Measurements from ENCODE around the gene ROCK2. TPM values are rescaled to one million over a fixed set of nuclear protein-coding genes. Genes with fewer than 3 reads are reported as not detected.

The ROCK2 gene
- polyA plus RNA-seq, 1 donor (not counting 4 experiments of a cell fraction or from before 2014, with no cell fraction given): 12.6 TPM

GRCh38 chr2:11279398-11279797, 65.0 kb downstream of the ROCK2 start:
- dilution Hi-C loops (cut with MboI; ENCODE audit: extremely low pct_ligation_motif_present, low sequenced_read_pairs): no loop called here
- H3K79me2 ChIP-seq (ENCODE audit: control insufficient read depth, insufficient read depth, low read length): peaks cover 18% of the 10 kb centered on the region
- no peaks in the 10 kb centered on the region for H3K27me3 ChIP-seq (ENCODE audit: control insufficient read depth, extremely low read depth, insufficient read depth, low read length)
- H3K4me3 ChIP-seq (ENCODE audit: control insufficient read depth in 2 of 3, extremely low read depth in 1 of 3, insufficient read depth in 2 of 3, low read depth in 1 of 3, low read length in 3 of 3): no peak overlapping the region
- no peak overlapping the region for H3K4me2 ChIP-seq (ENCODE audit: control insufficient read depth, extremely low read depth, insufficient read depth, low read depth, low read length)
- H2AFZ ChIP-seq (ENCODE audit: control insufficient read depth, low read length): no peak overlapping the region
- H3K27ac ChIP-seq (ENCODE audit: control insufficient read depth, insufficient read depth, low read length): no peak overlapping the region
- DNase-seq (ENCODE audit: low read depth, low spot score) (no peak), FAIRE-seq (peak; percentile 60)
- TF ChIP-seq EZH2 (IDR thresholded peaks at IDR 0.05; ENCODE audit: low read length): no peak
- TF ChIP-seq, protein P1, sequence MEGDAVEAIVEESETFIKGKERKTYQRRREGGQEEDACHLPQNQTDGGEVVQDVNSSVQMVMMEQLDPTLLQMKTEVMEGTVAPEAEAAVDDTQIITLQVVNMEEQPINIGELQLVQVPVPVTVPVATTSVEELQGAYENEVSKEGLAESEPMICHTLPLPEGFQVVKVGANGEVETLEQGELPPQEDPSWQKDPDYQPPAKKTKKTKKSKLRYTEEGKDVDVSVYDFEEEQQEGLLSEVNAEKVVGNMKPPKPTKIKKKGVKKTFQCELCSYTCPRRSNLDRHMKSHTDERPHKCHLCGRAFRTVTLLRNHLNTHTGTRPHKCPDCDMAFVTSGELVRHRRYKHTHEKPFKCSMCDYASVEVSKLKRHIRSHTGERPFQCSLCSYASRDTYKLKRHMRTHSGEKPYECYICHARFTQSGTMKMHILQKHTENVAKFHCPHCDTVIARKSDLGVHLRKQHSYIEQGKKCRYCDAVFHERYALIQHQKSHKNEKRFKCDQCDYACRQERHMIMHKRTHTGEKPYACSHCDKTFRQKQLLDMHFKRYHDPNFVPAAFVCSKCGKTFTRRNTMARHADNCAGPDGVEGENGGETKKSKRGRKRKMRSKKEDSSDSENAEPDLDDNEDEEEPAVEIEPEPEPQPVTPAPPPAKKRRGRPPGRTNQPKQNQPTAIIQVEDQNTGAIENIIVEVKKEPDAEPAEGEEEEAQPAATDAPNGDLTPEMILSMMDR (optimal IDR thresholded peaks at IDR 0.05 in 1 of 3, IDR thresholded peaks at IDR 0.05 in 1 of 3, conservative IDR thresholded peaks at IDR 0.05 in 1 of 3; ENCODE audit: extremely low read depth in 1 of 3, insufficient read depth in 2 of 3, low read length in 3 of 3): no peak
- H3K9me3 ChIP-seq (ENCODE audit: control insufficient read depth, low read depth, low read length): no peaks in the 10 kb centered on the region
- H3K9me1 ChIP-seq (ENCODE audit: control insufficient read depth, extremely low read depth, insufficient read depth, low read length): no peaks in the 10 kb centered on the region
- H3K36me3 ChIP-seq (ENCODE audit: control insufficient read depth in 2 of 2, extremely low read depth in 1 of 2, insufficient read depth in 2 of 2, low read length in 2 of 2): peaks cover 3 to 6% of the 10 kb centered on the region in 2 experiments
- no peaks in the 10 kb centered on the region for H3K4me1 ChIP-seq (ENCODE audit: control insufficient read depth, extremely low read depth, insufficient read depth, low read length)
- no peaks in the 10 kb centered on the region for H4K20me1 ChIP-seq (ENCODE audit: control insufficient read depth, extremely low read depth, insufficient read depth, low read length)
- no peak overlapping the region for H3K9ac ChIP-seq (ENCODE audit: control insufficient read depth, extremely low read depth, insufficient read depth, low read length)

DNA sequence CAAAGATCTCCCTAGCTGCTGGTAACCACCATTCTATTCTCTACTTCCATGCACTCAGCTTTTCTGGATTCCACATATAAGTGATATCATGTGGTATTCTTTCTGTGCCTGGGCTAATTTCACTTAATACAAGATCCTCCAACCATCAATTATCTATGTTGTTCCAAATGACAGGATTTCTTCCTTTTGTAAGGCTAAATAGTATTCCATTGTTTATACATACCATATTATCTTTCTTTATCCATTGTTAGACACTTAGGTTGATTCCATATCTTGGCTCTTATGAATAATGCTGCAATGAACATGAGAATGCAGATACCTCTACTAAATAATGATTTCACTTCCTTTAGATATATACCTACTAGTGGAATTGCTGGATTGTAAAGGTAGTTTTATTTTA, 66.2 kb downstream of the ROCK2 start:
- dilution Hi-C loops (cut with MboI; ENCODE audit: extremely low pct_ligation_motif_present, low sequenced_read_pairs): no loop called here

More for the DNA sequence above, 66.2 kb downstream of the ROCK2 start:
- Histone ChIP-seq H3K27ac (ENCODE audit: control insufficient read depth, insufficient read depth, low read length) (no peak overlapping the region), H3K9me1 (ENCODE audit: control insufficient read depth, extremely low read depth, insufficient read depth, low read length) (no peaks in the 10 kb centered on the region), H4K20me1 (ENCODE audit: control insufficient read depth, extremely low read depth, insufficient read depth, low read length) (no peaks in the 10 kb centered on the region), H2AFZ (ENCODE audit: control insufficient read depth, low read length) (no peak overlapping the region), H3K36me3 (ENCODE audit: control insufficient read depth in 2 of 2, extremely low read depth in 1 of 2, insufficient read depth in 2 of 2, low read length in 2 of 2) (peaks cover 0 to 6% of the 10 kb centered on the region in 2 experiments), H3K9me3 (ENCODE audit: control insufficient read depth, low read depth, low read length) (no peaks in the 10 kb centered on the region), H3K79me2 (ENCODE audit: control insufficient read depth, insufficient read depth, low read length) (peaks cover 26% of the 10 kb centered on the region), H3K4me1 (ENCODE audit: control insufficient read depth, extremely low read depth, insufficient read depth, low read length) (no peaks in the 10 kb centered on the region), H3K4me2 (ENCODE audit: control insufficient read depth, extremely low read depth, insufficient read depth, low read depth, low read length) (no peak overlapping the region), H3K4me3 (ENCODE audit: control insufficient read depth in 2 of 3, extremely low read depth in 1 of 3, insufficient read depth in 2 of 3, low read depth in 1 of 3, low read length in 3 of 3) (no peak overlapping the region), H3K9ac (ENCODE audit: control insufficient read depth, extremely low read depth, insufficient read depth, low read length) (no peak overlapping the region), H3K27me3 (ENCODE audit: control insufficient read depth, extremely low read depth, insufficient read depth, low read length) (no peaks in the 10 kb centered on the region)
- FAIRE-seq: no peak
- TF ChIP-seq EZH2 (IDR thresholded peaks at IDR 0.05; ENCODE audit: low read length): no peak
- TF ChIP-seq, protein P1 (optimal IDR thresholded peaks at IDR 0.05 in 1 of 3, IDR thresholded peaks at IDR 0.05 in 1 of 3, conservative IDR thresholded peaks at IDR 0.05 in 1 of 3; ENCODE audit: extremely low read depth in 1 of 3, insufficient read depth in 2 of 3, low read length in 3 of 3): no peak
- no peak for DNase-seq (ENCODE audit: low read depth, low spot score)
